ENCODE data around the gene TANGO6. TPM values are rescaled to one million over a fixed set of nuclear protein-coding genes. Genes with fewer than 3 reads are reported as not detected.
"Not testable (repeated sequence)": the region's sequence is repeated elsewhere in the genome, so short reads cannot be mapped to it uniquely, and the experiment has no call there.

TANGO6 gene
- total RNA-seq, 1 donor from 2014 or later: 12.2 TPM

DNA sequence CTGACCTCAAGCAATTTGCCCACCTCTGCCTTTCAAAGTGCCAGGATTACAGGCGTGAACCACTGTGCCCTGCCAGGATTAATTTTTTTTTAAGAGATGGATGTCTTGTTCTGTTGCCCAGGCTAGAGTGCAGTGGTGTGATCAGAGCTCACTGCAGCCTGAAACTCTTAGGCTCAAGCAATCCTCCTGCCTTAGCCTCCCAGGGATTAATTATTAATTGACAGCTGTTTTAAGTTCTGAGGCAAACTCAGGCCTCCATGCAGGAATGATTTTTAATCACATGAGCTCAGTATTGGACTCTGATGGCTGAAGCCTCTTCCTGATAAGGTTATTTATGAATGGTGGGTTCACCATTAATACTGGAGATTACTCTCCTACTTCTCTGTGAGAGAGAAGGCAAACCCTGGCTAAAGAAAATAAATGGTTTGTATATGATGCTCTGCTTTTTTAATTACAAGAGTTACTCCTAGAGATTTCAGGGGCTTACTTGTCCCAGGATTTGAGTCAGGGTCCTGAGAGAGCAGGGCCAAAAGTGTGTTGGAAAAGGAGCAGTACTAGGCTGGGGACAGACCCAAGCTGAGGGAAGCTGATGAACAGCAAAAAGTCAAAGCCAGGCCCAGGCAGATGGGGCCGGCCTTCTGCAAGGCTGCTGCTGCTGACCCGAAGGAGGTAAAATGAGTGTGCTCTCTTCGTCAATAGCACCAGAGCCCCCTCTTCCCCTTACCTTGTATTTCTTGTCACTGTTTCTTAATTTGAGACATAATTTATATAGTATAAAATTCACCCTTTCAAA is 205.2 kb downstream of the TANGO6 start:
- no peak for DNase-seq (ENCODE audit: low spot score)
- no peak for ATAC-seq

DNA sequence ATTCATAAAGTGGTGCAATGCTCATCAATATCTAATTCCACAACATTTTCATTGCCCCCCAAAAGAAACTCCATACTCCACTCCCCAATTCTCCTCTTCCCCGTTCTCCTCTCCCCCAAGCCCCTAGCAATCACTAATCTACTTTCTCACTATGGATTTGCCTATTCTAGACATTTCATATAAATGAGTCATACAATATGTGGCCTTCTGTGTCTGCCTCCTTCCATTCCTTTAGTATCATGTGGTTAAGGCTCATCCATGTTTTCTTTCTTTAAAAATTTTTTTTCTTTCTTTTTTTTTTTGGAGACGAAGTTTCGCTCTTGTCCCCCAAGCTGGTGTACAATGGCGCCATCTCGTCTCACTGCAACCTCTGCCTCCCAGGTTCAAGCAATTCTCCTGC is 205.8 kb downstream of the TANGO6 start:
- ATAC-seq (no peak), DNase-seq (ENCODE audit: low spot score) (no peak)

DNA sequence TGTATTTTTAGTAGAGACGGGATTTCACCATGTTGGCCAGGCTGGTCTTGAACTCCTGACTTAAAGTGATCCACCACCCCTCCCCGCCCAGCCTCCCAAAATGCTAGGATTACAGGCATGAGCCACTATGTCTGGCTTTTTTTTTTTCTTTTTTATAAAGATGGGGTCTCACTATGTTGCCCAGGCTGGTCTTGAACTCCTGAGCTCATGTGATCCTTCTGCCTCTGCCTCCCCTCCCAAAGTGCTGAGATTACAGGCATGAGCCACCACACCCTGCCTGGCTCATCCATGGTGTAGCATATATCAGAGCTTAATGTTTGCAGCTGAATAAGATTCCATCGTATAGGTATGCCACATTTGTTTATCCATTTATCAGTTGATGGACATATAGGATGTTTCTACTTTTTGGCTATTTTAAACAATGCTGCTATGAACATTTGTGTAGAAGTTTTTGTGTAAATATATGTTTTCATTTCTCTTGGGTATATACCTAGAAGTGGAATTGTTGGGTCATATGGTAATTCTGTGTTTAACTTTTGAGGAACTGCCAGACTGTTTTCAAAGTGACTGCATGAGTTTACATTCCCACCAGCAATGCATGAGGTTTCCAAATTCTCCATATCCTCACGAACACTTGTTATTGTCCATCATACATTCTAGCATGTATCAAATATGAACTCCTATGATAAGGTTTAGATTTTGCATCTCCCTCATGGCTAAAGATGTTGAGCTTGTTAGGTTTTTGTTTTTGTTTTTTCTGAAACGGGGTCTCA is 206.5 kb downstream of the TANGO6 start:
- ATAC-seq (no peak), DNase-seq (ENCODE audit: low spot score) (no peak)

DNA sequence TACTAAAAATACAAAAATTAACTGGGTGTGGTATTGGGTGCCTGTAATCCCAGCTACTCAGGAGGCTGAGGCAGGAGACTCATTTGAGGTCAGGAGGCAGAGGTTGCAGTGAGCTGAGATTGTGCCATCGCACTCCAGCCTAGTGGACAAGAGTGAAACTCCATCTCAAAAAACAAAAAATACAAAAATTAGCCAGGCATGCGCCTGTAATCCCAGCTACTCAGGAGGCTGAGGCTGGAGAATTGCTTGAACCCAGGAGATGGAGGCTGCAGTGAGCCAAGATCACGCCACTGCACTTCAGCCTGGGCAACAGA is 208.1 kb downstream of the TANGO6 start:
- ATAC-seq; DNase-seq (ENCODE audit: low spot score): not testable (repeated sequence)

DNA sequence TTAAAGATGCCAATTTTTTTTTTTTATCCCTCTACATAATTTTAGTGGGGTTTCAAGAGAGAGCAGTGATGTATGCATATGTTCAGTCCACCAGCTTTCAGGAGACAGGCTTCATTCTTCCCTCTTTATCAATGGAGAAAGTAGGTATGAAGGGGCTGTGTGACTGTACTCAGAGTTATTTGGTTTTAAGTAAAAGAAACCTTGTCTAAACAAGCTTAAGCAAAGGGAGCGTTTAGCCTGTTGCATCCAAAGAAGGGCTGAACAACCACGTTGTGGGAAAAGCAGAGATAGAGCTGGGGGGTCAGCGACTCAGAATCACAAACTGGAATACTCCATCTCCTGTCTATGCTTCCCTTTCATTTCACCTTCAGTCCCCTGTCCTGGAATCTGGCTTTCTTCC is 211.7 kb downstream of the TANGO6 start:
- DNase-seq (ENCODE audit: low spot score) (no peak), ATAC-seq (no peak)

DNA sequence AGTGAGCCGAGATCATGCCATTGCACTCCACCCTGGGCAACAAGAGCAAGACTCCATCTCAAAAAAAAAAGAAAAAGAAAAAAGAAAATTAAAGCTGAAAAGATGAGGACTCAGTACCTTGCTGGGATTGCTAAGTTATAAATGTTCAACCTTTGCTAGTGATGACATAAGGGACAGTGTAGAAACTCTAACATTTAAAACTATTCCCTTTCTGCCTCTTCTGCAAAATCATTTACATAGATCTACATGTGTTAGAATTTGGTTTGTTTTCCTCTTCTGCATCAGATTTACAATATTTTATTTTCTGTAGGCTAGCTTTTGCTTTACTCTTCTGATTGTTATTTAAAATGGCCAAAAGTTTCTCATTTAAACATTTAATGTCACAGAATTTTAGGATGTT is 212.6 kb downstream of the TANGO6 start:
- no peak for ATAC-seq
- DNase-seq (ENCODE audit: low spot score): no peak

DNA sequence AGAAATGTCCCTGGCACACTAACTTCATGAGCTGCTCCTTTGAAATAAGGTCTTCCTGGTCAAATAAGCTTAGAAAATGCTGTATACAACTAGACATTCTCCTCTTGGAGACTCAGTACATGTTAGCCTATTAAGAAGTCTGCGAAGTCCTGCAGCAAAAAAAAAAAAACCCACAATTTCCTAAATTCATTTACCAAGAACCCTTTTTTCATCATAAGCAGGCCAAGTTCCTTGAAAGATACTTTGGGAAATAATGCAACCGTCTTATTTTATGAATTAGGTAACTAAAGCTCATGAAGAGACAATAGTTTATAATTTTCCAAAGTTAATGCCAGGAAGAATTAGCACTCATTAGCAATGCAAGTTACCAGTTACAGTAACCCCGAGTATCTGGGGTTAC is 213.1 kb downstream of the TANGO6 start:
- DNase-seq (ENCODE audit: low spot score): no peak
- no peak for ATAC-seq

DNA sequence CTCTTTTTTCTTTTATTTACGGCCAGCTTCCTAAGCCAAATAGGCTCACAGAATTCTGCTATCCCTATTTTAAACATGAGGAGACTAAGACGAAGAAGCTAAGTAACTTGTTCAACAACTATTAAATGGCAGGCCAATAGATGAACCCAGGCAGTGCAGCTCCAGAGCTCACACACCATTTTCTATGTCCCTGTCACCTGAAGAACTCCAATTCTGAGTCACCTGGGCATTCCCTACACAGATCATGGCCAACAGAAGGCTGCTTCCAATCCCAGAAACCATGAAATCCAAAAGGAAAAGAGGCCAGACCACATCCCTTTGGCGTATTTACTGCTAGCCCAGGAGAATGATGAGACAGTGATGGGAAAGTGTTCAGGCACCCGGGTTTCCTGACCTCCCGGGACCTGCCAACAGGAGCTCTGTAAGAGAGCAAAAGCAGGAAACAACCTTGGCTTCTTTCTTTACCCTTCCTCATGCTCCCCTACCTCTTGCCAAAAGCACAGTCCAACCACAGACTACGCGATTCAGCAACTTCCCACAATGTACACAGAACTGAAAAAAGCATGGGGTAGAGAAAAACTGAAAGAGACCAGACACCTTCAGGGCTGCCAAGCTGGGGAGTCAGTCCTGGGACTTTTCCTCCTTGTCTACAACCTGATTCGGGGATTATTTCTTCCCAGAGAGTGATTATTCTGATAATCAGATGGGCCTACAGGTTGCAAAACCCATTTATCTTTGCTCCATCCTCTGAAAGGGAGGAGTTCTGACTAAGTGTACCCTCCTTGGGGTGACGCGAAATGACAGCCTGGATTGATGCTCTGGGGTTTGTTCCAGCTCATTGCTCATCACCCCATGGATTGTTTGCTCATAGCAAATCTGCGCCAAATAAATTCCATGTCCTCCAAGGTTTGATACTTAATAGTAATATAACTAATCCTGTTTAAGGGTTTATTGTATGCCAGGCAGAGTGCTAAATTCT is 214.4 kb downstream of the TANGO6 start:
- DNase-seq (ENCODE audit: low spot score) (peak; percentile 61), ATAC-seq (peak; percentile 90)

DNA sequence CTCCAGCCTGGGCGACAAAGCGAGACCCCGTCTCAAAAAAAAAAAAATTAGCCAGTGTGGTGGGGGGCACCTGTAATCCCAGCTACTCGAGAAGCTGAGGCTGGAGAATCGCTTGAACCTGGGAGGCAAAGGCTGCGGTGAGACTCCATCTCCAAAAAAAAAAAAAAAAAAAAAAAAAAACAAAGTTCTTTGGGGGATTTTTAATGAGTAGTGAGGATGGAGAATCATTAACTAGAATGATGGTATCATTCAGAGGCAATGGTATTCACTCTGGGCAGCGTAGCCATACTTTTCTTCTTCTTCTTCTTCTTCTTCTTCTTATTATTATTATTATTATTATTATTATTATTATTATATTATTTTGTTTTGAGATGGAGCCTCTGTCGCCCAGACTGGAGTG is 220.2 kb downstream of the TANGO6 start:
- not testable (repeated sequence) for ATAC-seq; DNase-seq (ENCODE audit: low spot score)

DNA sequence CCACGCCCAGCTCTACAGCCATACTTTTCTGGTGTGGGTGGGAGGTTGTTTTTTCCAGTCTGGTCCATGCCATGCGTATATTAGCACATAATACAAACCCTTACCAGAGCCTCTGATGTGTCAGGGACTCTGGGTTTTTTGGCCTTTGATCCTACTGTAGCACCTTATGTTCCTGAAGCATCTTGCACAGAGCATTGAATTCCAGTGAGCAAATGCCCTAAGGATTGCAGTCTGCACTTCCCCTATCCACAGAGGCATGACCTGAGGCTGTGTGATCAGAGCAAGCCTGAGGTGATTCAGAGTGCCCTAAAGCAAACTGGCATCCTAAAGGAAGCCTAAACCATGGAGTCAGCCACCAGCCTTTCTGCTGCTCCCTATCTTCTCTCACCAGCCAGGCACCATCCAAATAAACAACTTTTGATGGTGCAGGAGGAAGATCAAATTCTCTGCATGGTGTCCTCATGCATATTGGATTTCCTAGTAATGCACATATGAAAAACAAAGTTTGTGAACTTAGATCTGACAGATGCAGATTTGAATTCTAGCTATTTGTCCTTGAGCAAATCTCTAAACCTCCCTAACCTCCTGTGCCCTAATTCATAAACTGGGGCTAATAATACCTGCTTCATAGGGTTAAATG is 220.9 kb downstream of the TANGO6 start:
- DNase-seq (ENCODE audit: low spot score) (no peak), ATAC-seq (no peak)

DNA sequence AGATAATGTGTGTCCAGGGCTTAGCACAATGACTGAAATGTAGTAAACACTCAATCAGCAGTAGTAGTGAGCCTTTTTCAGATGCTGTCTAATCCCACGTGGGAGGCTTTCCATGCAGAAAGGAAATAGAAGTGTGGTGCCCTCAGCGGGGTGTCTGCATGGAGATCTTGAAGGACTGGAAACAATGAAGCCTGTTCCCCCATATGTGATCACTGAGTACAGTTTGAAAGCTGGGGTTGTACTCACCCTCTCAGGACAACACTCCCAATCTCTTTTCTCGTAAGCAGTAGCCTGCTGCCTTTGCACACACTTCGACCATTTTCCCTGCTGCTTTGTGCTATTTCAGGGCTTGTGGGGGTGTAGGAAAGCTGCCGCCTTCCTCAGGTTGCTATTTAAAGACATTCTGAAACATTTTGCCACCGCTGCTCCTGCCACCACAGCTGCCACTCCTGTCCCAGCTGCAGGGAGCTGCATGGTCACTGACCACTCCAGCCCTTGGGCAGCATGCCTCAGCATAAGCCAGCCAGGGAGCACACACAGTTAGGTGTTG is 221.5 kb downstream of the TANGO6 start:
- ATAC-seq: no peak
- no peak for DNase-seq (ENCODE audit: low spot score)

DNA sequence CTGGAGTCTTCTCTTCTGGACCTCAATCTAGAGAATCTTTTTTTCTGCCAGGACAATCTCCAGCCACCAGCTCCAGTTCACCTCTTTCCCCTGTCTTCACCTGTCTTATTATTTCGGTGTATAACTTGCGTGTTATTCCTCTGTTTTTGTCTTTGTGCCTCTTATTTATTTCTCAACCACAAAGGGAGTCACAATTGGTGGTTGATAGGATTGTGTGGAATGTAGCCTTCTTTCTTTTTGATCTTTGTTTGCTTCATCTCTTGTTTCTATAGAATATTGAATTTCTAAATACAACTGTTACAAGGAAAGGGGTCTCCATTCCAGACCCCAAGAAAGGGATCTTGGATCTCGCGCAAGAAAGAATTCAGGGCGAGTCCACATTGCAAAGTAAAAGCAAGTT is 226.2 kb downstream of the TANGO6 start:
- DNase-seq (ENCODE audit: low spot score): no peak

DNA sequence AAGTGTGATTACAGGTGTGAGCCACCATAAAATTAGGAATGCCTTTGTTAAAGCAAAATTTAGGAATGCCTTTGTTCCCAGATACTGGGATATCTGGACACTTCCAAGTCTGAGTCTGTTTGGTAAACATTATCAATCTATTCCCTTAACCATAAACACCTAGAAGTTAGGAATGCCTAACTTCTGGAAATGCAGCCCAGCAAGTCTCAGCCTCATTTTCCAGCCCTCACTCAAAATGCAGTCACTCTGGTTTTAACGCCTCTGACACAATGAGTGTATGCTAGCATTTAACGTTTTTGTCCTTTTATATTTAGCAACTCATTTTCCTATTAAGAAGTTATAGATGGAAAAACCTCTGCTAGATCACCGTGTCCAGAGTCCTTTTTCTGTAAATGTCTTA is 227.7 kb downstream of the TANGO6 start:
- ATAC-seq: no peak

More for the DNA sequence above, 226.2 kb downstream of the TANGO6 start:
- ATAC-seq: no peak

DNA sequence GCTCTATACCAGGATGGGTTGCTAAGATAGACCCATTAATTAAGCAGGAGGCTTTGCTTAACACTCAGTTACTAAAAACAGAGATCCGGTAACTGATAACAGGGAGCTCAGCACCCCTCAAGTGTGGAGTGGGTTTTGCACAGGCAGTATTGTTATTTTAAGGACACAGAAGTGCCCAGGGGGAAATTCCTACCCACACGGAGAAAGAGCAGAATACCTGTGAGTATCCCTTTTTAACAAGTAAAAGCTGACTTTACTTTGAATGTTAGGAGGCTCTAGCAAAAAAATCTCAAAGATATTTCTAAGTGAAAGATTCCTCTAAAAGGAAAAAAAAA is 229.3 kb downstream of the TANGO6 start:
- DNase-seq (ENCODE audit: low spot score): no peak
- no peak for ATAC-seq

More for the DNA sequence above, 227.7 kb downstream of the TANGO6 start:
- DNase-seq (ENCODE audit: low spot score): no peak

DNA sequence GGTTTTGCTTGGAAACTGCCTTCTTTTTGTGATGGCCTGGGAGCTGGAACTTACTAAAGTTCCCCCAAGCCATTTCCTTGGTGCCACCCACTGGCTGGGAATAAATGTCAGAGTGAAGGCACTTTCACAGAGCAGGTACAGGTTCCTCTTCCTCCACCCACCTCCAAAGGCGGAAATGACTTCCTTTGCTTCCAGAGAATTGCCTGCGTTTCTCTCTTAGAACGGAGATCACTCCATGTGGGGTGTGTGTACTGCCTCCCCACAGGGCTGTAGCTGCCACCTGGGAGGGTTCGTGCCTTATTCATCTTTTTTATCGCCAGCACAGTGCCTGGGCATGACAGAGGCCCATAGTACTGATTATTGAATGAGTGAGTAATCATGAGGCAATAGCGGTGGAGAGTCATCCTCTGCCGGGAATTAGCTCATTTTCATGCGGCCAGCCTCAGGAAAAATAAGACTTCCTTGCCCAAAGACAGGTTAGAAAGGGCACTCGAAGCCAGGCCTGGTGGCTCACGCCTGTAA is 229.9 kb downstream of the TANGO6 start:
- DNase-seq (ENCODE audit: low spot score) (no peak), ATAC-seq (no peak)

DNA sequence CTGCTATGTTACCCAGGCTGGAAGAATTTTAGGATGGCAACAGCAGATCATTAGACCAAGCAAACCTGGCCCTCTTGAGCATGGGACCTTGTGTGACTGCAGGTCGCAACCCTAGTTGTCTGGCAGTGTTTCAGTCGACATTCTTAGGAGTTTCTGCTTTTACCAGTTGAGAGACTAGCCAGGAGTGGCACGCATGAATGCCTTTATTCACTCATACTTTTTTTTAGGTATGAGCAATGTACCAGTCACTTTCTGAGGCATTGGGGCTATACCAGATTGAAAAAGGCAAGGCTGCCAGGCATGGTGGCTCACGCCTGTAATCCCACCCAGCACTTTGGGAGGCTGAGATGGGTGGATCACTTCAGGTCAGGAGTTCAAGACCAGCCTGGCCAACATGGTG is 233.9 kb downstream of the TANGO6 start:
- DNase-seq (ENCODE audit: low spot score) (no peak), ATAC-seq (no peak)

DNA sequence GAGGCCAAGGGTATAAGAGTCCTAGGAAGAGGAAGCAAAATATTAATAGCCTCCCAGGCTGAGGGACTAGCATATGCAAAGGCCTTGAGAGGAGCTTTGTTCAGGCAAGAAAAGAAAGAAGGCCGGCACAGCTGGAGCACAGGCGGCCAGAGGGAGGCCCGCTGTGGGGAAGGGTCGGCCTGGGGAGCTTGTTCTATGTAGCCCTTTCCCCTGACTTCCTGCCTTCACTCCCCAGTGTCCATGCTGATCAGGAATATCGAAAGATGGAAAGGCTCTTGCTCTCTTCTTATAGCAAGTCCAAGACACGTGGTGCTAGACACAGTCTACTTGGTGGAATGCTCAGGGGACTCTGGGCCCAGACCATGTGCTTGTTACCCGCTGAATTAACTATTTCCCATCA is 234.7 kb downstream of the TANGO6 start:
- ATAC-seq (no peak), DNase-seq (ENCODE audit: low spot score) (no peak)

DNA sequence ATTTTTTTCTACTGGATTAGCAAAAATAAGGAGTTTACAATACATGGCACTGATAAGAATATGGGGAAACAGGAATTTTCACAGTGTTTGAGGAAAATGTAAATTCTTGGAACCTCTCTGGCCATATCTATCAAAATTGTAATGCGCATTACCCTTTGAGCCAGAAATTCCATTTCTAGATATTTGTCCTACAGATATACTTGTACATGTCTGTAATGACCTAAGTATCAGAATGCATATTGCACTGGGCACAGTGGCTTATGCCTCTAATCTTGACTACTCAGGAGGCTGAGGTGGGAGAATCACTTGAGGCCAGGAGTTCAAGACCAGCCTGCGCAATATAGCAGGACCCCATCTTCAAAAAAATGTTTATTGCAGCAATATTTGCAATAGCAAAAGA is 236.4 kb downstream of the TANGO6 start:
- DNase-seq (ENCODE audit: low spot score): no peak
- ATAC-seq: no peak

DNA sequence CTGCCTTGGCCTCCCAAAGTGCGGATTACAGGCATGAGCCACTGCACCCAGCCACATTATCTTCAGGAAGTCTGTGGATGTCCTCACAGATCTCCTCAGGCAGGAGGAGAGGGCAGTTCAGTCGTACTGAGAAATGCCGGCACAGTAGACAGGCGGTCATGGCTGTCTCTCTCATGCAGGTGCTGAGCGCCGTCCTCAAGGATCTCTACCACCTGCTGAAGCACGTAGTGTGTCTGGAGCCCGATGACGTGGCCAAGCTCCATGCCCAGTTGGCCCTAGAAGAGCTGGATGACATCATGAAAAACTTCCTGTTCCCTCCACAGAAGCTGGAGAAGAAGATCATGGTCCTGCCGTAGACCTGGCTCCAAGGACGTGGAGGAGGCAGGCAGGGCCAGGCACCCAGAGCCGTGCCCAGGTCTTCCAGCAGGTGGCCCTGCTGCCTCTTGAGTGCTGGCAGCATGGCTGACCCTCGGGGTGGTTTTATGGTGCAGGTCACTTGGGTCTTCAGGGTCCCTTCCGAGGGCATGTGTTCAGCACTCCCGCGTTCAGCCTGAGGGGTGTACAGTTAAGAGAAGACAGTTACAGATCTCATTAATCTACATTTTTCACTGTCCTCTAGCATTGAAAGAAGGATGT is 240.1 kb downstream of the TANGO6 start:
- DNase-seq (ENCODE audit: low spot score) (no peak), ATAC-seq (peak; percentile 71)

DNA sequence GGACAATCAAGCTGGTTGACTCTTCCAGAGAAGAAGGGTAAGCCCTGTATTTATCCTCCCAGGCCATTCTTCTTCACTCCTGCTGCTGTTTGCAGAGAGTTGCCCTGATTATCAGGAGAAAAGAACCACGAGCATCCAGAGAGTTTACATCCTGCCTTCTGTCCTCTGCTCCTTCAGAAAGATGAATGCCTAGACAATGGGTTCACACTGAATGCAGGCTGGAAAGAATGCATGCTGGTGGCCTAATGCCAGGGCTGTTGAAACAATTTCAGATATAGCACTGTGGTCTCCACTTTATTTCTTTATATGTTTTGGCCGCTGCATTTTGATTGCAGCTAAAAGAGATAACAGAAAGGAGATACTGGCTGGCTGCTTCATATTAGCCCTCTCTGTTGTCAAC is 241.0 kb downstream of the TANGO6 start:
- no peak for DNase-seq (ENCODE audit: low spot score)
- ATAC-seq: no peak

All from left lobe of liver (tissue), 2 donors.